Pancreas (tissue), 10 donors: ENCODE results near the gene MT1B. TPM values are rescaled to one million over a fixed set of nuclear protein-coding genes. Genes with fewer than 3 reads are reported as not detected.

Experiments
- ATAC-seq, 4 donors: fragments of 200-7000 bp; cut with Tn5 transposase; one replicate each; pipeline versions ENCODE4 v1.8.0 to v1.9.1; 2020; ENCODE audit warnings: mild to moderate bottlenecking in 4 of 4, moderate library complexity in 4 of 4
- DNase-seq, 6 donors: peaks; one replicate each; pipeline ENCODE4 v3.0.0-alpha.2; 2020
- FAIRE-seq: peaks from 2 replicates; lab custom pipeline; 2012; peaks lifted over from hg19 to GRCh38; lab: Jason Lieb, UNC
- H3K27ac ChIP-seq, 4 donors: fragments of 200-600 bp; sonication (generic); 1 replicate in 3 of 4; 2 replicates in 1 of 4; pipeline versions ENCODE4 v1.5.0 to v1.8.0; 2020
- H3K27me3 ChIP-seq, 4 donors: fragments of 200-600 bp; one replicate each; pipeline ENCODE4 v1.8.0; 2021
- H3K36me3 ChIP-seq, 3 donors: fragments of 200-600 bp; sonication (generic) in 1 of 3; one replicate each; pipeline versions ENCODE4 v1.5.0 to v1.8.0; 2020 to 2021
- H3K4me1 ChIP-seq, 3 donors: fragments of 200-600 bp; one replicate each; pipeline ENCODE4 v1.8.0; 2021
- H3K4me3 ChIP-seq, 4 donors: fragments of 200-600 bp; sonication (generic) in 2 of 4; one replicate each; pipeline versions ENCODE4 v1.5.0 to v1.8.0; 2020 to 2021
- H3K9me3 ChIP-seq, 4 donors: fragments of 200-600 bp; one replicate each; pipeline ENCODE4 v1.8.0; 2021
- CTCF ChIP-seq, 4 donors: fragments of 200-600 bp; sonication (generic) in 3 of 4; IDR thresholded peaks; one replicate each; pipeline versions ENCODE4 v1.5.0 to v1.8.0; 2021; ENCODE audit warnings: antibody characterized with exemption in 4 of 4
- WGBS, 2 donors: extraction: QIAGEN DNeasy Blood & Tissue Kit; methylation state at CpG; one replicate each; pipeline ENCODE4 v1.1.7; 2013; 5-methylcytosine and 5-hydroxymethylcytosine counted together
- intact Hi-C, 3 donors: fragments of 100-400 bp; cut with DNase I; formaldehyde crosslinking; loops; one replicate each; pipeline versions ENCODE4 v1.11.1 to v1.14.2; 2022
- polyA plus RNA-seq, 2 donors: library from polyadenylated mRNA; stranded (reverse); fragments of 200-250 nt; gene quantifications; one replicate each; pipeline ENCODE4 v1.2.3, GENCODE V29; 2013
- total RNA-seq, 6 donors: library from RNA; stranded (reverse); fragmentation: NEBNext Ultra II Directional in 4 of 6; extraction: Animal tissue kit (Norgen Biotek cat#: 25700) in 4 of 6; gene quantifications; one replicate each; pipeline versions ENCODE4 v1.2.1 to v1.2.4, GENCODE V29; 2021 to 2023
- donor health status: healthy with polysubstance abuse.
- donor health status: DM: no; HTN: no; CAD: no; lungs with moderate emphysema.
- donor health status: DM: no; HTN: no; CAD: no.
- donor health status: control.
- donor health status: control.
- donor health status: Bipolar disorder and iron deficiency.
- donor health status: DM: yes; HTN: yes; CAD: no.
- donor health status: DM: no; HTN: no; CAD: no.
- donor health status: DM: no; HTN: no; CAD: no.
- donor health status: DM: yes; HTN: yes; CAD: no.

Gene MT1B
- total and polyA plus RNA-seq, 8 donors, result not detected

- ATAC-seq (no peak), FAIRE-seq (no peak), DNase-seq (no peak)
- intact Hi-C loops, result no loop called here
- Histone ChIP-seq H3K4me1 (peaks cover 5 to 17% (median 8%) of the 10 kb centered on the region in 3 donors), H3K36me3 (no peaks in the 10 kb centered on the region), H3K4me3 (no peak overlapping the region), H3K9me3 (no peaks in the 10 kb centered on the region), H3K27me3 (no peaks in the 10 kb centered on the region), H3K27ac (no peak overlapping the region)
- WGBS, 2 donors, result 89 to 94% methylated on average over 1 of the region's 1 CpG
- no peak for TF ChIP-seq CTCF (IDR thresholded peaks at IDR 0.05)
These were observed 11.6 kb upstream of the MT1B start for GRCh38 chr16:56640076-56640475.

GRCh38 chr16:56641166-56641565, 10.5 kb upstream of the MT1B start:
- TF ChIP-seq CTCF (IDR thresholded peaks at IDR 0.05), result no peak
- DNase-seq (no peak), ATAC-seq (no peak), FAIRE-seq (no peak)
- intact Hi-C loops, result no loop called here
- Histone ChIP-seq H3K27ac (no peak overlapping the region), H3K4me1 (peaks cover 5 to 17% (median 8%) of the 10 kb centered on the region in 3 donors), H3K27me3 (no peaks in the 10 kb centered on the region), H3K36me3 (no peaks in the 10 kb centered on the region), H3K9me3 (no peaks in the 10 kb centered on the region), H3K4me3 (no peak overlapping the region)
- 96 to 98% methylated on average over 2 of the region's 2 CpGs for WGBS, 2 donors

- no peaks in the 10 kb centered on the region for H3K9me3 ChIP-seq
- peaks cover 5 to 17% (median 8%) of the 10 kb centered on the region in 3 donors for H3K4me1 ChIP-seq
- H3K4me3 ChIP-seq, result peak overlapping the region; percentile 7 to 47 (median 30)
- WGBS, 2 donors, result 3 to 4% methylated on average over 38 to 42 of the region's 42 CpGs
- peak in 3 of 4 donors; percentile 21 to 45 (median 28) for TF ChIP-seq CTCF (IDR thresholded peaks at IDR 0.05)
- no peaks in the 10 kb centered on the region for H3K36me3 ChIP-seq
- H3K27me3 ChIP-seq, result no peaks in the 10 kb centered on the region
- H3K27ac ChIP-seq, result peak overlapping the region; percentile 24 to 72 (median 46)
- intact Hi-C loops, result no loop called here
- peak; percentile 87 to 95 (median 88) for DNase-seq
- ATAC-seq, result peak; percentile 95 to 97 (median 96)
- no peak for FAIRE-seq
These were observed 8.5 kb upstream of the MT1B start for GRCh38 chr16:56643080-56643778.

GRCh38 chr16:56643833-56644232, 7.9 kb upstream of the MT1B start:
- no peak for FAIRE-seq
- intact Hi-C loops, result no loop called here

More at GRCh38 chr16:56643833-56644232, 7.9 kb upstream of the MT1B start:
- no peak for ATAC-seq
- no peaks in the 10 kb centered on the region for H3K27me3 ChIP-seq
- peaks cover 4 to 13% (median 5%) of the 10 kb centered on the region in 3 donors for H3K4me1 ChIP-seq
- H3K9me3 ChIP-seq, result no peaks in the 10 kb centered on the region
- H3K4me3 ChIP-seq, result peak overlapping the region in 2 of 4 donors; percentile 44 to 47
- 34 to 48% methylated on average over 5 of the region's 5 CpGs for WGBS, 2 donors
- no peak for DNase-seq
- peak overlapping the region in 2 of 4 donors; percentile 49 to 72 for H3K27ac ChIP-seq
- H3K36me3 ChIP-seq, result no peaks in the 10 kb centered on the region
- TF ChIP-seq CTCF (IDR thresholded peaks at IDR 0.05), result no peak
